ENCODE data around the gene CTNNBIP1.

DNA sequence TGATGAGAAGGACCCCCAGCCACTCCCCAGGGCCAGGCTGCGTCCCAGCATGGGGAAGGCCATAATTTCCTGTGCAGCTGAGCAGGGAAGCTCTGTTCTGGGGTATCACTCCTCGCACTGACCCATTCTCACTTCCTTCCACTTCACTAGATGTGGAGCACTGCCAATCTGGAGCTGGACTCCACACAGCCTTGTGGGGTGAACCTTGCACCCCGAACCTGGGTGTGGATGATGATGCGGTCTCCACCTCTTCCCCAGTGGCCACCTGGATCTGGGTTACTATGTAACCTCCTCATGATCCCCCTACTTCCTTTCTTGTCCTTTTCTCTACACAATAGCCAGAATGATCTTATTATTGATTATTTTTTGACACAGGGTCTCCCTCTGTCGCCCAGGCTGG, 36.7 kb downstream of the CTNNBIP1 start:
- TF ChIP-seq POLR2A (IDR thresholded peaks at IDR 0.05) (no peak), EP300 (IDR thresholded peaks at IDR 0.05) (no peak)
- TF ChIP-seq, protein P1, sequence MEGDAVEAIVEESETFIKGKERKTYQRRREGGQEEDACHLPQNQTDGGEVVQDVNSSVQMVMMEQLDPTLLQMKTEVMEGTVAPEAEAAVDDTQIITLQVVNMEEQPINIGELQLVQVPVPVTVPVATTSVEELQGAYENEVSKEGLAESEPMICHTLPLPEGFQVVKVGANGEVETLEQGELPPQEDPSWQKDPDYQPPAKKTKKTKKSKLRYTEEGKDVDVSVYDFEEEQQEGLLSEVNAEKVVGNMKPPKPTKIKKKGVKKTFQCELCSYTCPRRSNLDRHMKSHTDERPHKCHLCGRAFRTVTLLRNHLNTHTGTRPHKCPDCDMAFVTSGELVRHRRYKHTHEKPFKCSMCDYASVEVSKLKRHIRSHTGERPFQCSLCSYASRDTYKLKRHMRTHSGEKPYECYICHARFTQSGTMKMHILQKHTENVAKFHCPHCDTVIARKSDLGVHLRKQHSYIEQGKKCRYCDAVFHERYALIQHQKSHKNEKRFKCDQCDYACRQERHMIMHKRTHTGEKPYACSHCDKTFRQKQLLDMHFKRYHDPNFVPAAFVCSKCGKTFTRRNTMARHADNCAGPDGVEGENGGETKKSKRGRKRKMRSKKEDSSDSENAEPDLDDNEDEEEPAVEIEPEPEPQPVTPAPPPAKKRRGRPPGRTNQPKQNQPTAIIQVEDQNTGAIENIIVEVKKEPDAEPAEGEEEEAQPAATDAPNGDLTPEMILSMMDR (IDR thresholded peaks at IDR 0.05): no peak
